Measurements from ENCODE around the gene TSEN54. TPM values are rescaled to one million over a fixed set of nuclear protein-coding genes. Genes with fewer than 3 reads are reported as not detected.

Gene TSEN54
- total RNA-seq, 1 experiment from 2014 or later, result 78.7 TPM

- intact Hi-C loops (cut with micrococcal nuclease; ENCODE audit: unreplicated experiment), result no loop called here
- TF ChIP-seq SIN3A (IDR thresholded peaks at IDR 0.05; ENCODE audit: borderline replicate concordance, insufficient read depth, low read depth, low read length) (no peak), POLR2AphosphoS5 (IDR thresholded peaks at IDR 0.05; ENCODE audit: low read depth, low read length) (no peak), TCF7L2 (IDR thresholded peaks at IDR 0.05; ENCODE audit: low read depth, low read length) (no peak), CTCF (IDR thresholded peaks at IDR 0.05) (no peak), REST (IDR thresholded peaks at IDR 0.05; ENCODE audit: insufficient read depth in 1 of 2, low read depth in 2 of 2, low read length in 1 of 2) (no peak)
- ChIA-PET POLR2A (no interaction called here), CTCF (no interaction called here)
- no TSS peak for BruUV-seq (replicated peaks)
- ATAC-seq (no peak), DNase-seq (ENCODE audit: low read depth, low spot score) (no peak)
- H3K27ac ChIP-seq (ENCODE audit: low read length), result no peak overlapping the region
- in situ Hi-C loops (cut with HindIII; ENCODE audit: low pct_unique_long_range_greater_than_20kb, low sequenced_read_pairs), result no loop called here
- H3K4me3 ChIP-seq (ENCODE audit: low read depth in 2 of 2, low read length in 2 of 2), result no peak overlapping the region
- H3K27me3 ChIP-seq (ENCODE audit: control insufficient read depth, insufficient read depth, low read length), result no peaks in the 10 kb centered on the region
- H3K4me1 ChIP-seq (ENCODE audit: control insufficient read depth, insufficient read depth, low read length), result no peaks in the 10 kb centered on the region
- H3K9me3 ChIP-seq (ENCODE audit: control insufficient read depth, insufficient read depth, low read depth, low read length), result no peaks in the 10 kb centered on the region
- no peaks in the 10 kb centered on the region for H3K36me3 ChIP-seq (ENCODE audit: control insufficient read depth, insufficient read depth, low read length)
These were observed 44.2 kb upstream of the TSEN54 start for GRCh38 chr17:75472119-75472518.

GRCh38 chr17:75473246-75473645 lies 43.1 kb upstream of the TSEN54 start:
- in situ Hi-C loops (cut with HindIII; ENCODE audit: low pct_unique_long_range_greater_than_20kb, low sequenced_read_pairs) (no loop called here), intact Hi-C loops (cut with micrococcal nuclease; ENCODE audit: unreplicated experiment) (no loop called here)
- no peaks in the 10 kb centered on the region for H3K27me3 ChIP-seq (ENCODE audit: control insufficient read depth, insufficient read depth, low read length)
- CTCF ChIA-PET, result no interaction called here
- H3K9me3 ChIP-seq (ENCODE audit: control insufficient read depth, insufficient read depth, low read depth, low read length), result no peaks in the 10 kb centered on the region
- POLR2A ChIA-PET, result no interaction called here
- no peak for TF ChIP-seq CTCF (IDR thresholded peaks at IDR 0.05)
- TF ChIP-seq TCF7L2 (IDR thresholded peaks at IDR 0.05; ENCODE audit: low read depth, low read length), result no peak
- no TSS peak for BruUV-seq (replicated peaks)
- DNase-seq (ENCODE audit: low read depth, low spot score) (no peak), ATAC-seq (no peak)
- no peak overlapping the region for H3K27ac ChIP-seq (ENCODE audit: low read length)
- H3K36me3 ChIP-seq (ENCODE audit: control insufficient read depth, insufficient read depth, low read length), result no peaks in the 10 kb centered on the region
- H3K4me3 ChIP-seq (ENCODE audit: low read depth in 2 of 2, low read length in 2 of 2), result no peak overlapping the region
- H3K4me1 ChIP-seq (ENCODE audit: control insufficient read depth, insufficient read depth, low read length), result no peaks in the 10 kb centered on the region

- in situ Hi-C loops (cut with HindIII; ENCODE audit: low pct_unique_long_range_greater_than_20kb, low sequenced_read_pairs) (no loop called here), intact Hi-C loops (cut with micrococcal nuclease; ENCODE audit: unreplicated experiment) (no loop called here)
- Histone ChIP-seq H3K36me3 (ENCODE audit: control insufficient read depth, insufficient read depth, low read length) (no peaks in the 10 kb centered on the region), H3K27me3 (ENCODE audit: control insufficient read depth, insufficient read depth, low read length) (no peaks in the 10 kb centered on the region), H3K4me3 (ENCODE audit: low read depth in 2 of 2, low read length in 2 of 2) (no peak overlapping the region), H3K9me3 (ENCODE audit: control insufficient read depth, insufficient read depth, low read depth, low read length) (no peaks in the 10 kb centered on the region), H3K4me1 (ENCODE audit: control insufficient read depth, insufficient read depth, low read length) (no peaks in the 10 kb centered on the region), H3K27ac (ENCODE audit: low read length) (no peak overlapping the region)
- CTCF ChIA-PET, result no interaction called here
- no TSS peak for BruUV-seq (replicated peaks)
- TF ChIP-seq POLR2AphosphoS5 (IDR thresholded peaks at IDR 0.05; ENCODE audit: low read depth, low read length) (no peak), TCF7L2 (IDR thresholded peaks at IDR 0.05; ENCODE audit: low read depth, low read length) (no peak), CTCF (IDR thresholded peaks at IDR 0.05) (no peak)
- DNase-seq (ENCODE audit: low read depth, low spot score) (no peak), ATAC-seq (no peak)
- POLR2A ChIA-PET, result no interaction called here
These were observed 41.6 kb upstream of the TSEN54 start for GRCh38 chr17:75474736-75475135.

Data from Panc1 (cell line).